ENCODE measurements around the gene KCNQ2.

DNA sequence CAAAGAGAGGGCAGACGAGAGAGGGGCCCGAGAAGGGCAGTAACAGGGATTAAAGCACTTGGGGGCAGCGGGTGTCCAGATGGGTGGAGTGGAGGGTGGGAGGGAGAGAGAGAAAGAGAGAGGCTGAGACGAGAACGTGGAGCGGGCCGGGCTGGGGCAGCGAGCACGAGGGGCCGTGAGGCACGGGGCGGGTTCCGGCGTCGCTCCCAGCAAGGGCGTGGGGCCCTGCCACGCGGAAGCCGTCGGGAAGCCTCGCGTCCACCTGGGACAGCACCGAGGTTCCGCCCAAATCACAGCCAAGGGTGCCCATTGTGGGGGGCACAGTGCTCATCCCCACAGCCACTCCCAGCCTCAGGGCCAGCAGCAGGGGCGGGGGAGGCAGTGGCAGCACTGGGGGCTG lies 49.8 kb downstream of the KCNQ2 start:
- no peak for TF ChIP-seq ESRRG (CRISPR knock-in tag; IDR thresholded peaks at IDR 0.05)
- TF ChIP-seq ZFP3 (CRISPR knock-in tag; IDR thresholded peaks at IDR 0.05) = no peak
- TF ChIP-seq RARB (CRISPR knock-in tag; IDR thresholded peaks at IDR 0.05) = no peak
- no peak for TF ChIP-seq PPARA (CRISPR knock-in tag; IDR thresholded peaks at IDR 0.05; ENCODE audit: borderline replicate concordance)
- TF ChIP-seq, protein P1, sequence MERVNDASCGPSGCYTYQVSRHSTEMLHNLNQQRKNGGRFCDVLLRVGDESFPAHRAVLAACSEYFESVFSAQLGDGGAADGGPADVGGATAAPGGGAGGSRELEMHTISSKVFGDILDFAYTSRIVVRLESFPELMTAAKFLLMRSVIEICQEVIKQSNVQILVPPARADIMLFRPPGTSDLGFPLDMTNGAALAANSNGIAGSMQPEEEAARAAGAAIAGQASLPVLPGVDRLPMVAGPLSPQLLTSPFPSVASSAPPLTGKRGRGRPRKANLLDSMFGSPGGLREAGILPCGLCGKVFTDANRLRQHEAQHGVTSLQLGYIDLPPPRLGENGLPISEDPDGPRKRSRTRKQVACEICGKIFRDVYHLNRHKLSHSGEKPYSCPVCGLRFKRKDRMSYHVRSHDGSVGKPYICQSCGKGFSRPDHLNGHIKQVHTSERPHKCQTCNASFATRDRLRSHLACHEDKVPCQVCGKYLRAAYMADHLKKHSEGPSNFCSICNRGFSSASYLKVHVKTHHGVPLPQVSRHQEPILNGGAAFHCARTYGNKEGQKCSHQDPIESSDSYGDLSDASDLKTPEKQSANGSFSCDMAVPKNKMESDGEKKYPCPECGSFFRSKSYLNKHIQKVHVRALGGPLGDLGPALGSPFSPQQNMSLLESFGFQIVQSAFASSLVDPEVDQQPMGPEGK (CRISPR knock-in tag; IDR thresholded peaks at IDR 0.05; ENCODE audit: borderline replicate concordance) = no peak
- TF ChIP-seq OSR1 (CRISPR knock-in tag; IDR thresholded peaks at IDR 0.05) = no peak
- no peak for TF ChIP-seq ARNTL (CRISPR knock-in tag; IDR thresholded peaks at IDR 0.05; ENCODE audit: borderline replicate concordance, low read depth)
- TF ChIP-seq, protein P2, sequence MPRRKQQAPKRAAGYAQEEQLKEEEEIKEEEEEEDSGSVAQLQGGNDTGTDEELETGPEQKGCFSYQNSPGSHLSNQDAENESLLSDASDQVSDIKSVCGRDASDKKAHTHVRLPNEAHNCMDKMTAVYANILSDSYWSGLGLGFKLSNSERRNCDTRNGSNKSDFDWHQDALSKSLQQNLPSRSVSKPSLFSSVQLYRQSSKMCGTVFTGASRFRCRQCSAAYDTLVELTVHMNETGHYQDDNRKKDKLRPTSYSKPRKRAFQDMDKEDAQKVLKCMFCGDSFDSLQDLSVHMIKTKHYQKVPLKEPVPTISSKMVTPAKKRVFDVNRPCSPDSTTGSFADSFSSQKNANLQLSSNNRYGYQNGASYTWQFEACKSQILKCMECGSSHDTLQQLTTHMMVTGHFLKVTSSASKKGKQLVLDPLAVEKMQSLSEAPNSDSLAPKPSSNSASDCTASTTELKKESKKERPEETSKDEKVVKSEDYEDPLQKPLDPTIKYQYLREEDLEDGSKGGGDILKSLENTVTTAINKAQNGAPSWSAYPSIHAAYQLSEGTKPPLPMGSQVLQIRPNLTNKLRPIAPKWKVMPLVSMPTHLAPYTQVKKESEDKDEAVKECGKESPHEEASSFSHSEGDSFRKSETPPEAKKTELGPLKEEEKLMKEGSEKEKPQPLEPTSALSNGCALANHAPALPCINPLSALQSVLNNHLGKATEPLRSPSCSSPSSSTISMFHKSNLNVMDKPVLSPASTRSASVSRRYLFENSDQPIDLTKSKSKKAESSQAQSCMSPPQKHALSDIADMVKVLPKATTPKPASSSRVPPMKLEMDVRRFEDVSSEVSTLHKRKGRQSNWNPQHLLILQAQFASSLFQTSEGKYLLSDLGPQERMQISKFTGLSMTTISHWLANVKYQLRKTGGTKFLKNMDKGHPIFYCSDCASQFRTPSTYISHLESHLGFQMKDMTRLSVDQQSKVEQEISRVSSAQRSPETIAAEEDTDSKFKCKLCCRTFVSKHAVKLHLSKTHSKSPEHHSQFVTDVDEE (CRISPR knock-in tag; IDR thresholded peaks at IDR 0.05) = no peak

Data from SK-N-SH treated with all-trans-retinoic acid at 6 μM for 48 hours (cell line).